ENCODE results near the gene PCDHGA8.

PCDHGA8 gene

GRCh38 chr5:141434006-141434405 is 41.6 kb downstream of the PCDHGA8 start:
- FAIRE-seq = no peak
- TF ChIP-seq TAF1 (IDR thresholded peaks at IDR 0.05; ENCODE audit: low read depth, low read length) (no peak), POLR2A (IDR thresholded peaks at IDR 0.05; ENCODE audit: low read depth, low read length) (no peak), SPI1 (IDR thresholded peaks at IDR 0.05; ENCODE audit: low read depth, low read length) (no peak), POLR2AphosphoS5 (IDR thresholded peaks at IDR 0.05; ENCODE audit: low read depth, low read length) (no peak), POU2F2 (IDR thresholded peaks at IDR 0.05; ENCODE audit: low read depth, low read length) (no peak), PAX5 (IDR thresholded peaks at IDR 0.05; ENCODE audit: insufficient read depth, low read length, severe bottlenecking) (no peak)

GRCh38 chr5:141437221-141437620 is 44.8 kb downstream of the PCDHGA8 start:
- DNase-seq (ENCODE audit: insufficient read length, low spot score) (no peak), FAIRE-seq (no peak)
- TF ChIP-seq PAX5 (IDR thresholded peaks at IDR 0.05; ENCODE audit: insufficient read depth, low read length, severe bottlenecking) = no peak
- no peak for TF ChIP-seq POLR2AphosphoS5 (IDR thresholded peaks at IDR 0.05; ENCODE audit: low read depth, low read length)
- TF ChIP-seq POU2F2 (IDR thresholded peaks at IDR 0.05; ENCODE audit: low read depth, low read length) = no peak
- no peak for TF ChIP-seq TAF1 (IDR thresholded peaks at IDR 0.05; ENCODE audit: low read depth, low read length)
- no peak for TF ChIP-seq SPI1 (IDR thresholded peaks at IDR 0.05; ENCODE audit: low read depth, low read length)
- no peak for TF ChIP-seq POLR2A (IDR thresholded peaks at IDR 0.05; ENCODE audit: low read depth, low read length)

More at GRCh38 chr5:141434006-141434405, 41.6 kb downstream of the PCDHGA8 start:
- DNase-seq (ENCODE audit: insufficient read length, low spot score) = no peak

- FAIRE-seq = no peak
- no peak for DNase-seq (ENCODE audit: insufficient read length, low spot score)
These were observed 47.1 kb downstream of the PCDHGA8 start for GRCh38 chr5:141439411-141440141.

GRCh38 chr5:141440341-141440740 is 47.9 kb downstream of the PCDHGA8 start:
- no peak for TF ChIP-seq POU2F2 (IDR thresholded peaks at IDR 0.05; ENCODE audit: low read depth, low read length)
- TF ChIP-seq POLR2A (IDR thresholded peaks at IDR 0.05; ENCODE audit: low read depth, low read length) = no peak
- no peak for TF ChIP-seq SPI1 (IDR thresholded peaks at IDR 0.05; ENCODE audit: low read depth, low read length)
- TF ChIP-seq TAF1 (IDR thresholded peaks at IDR 0.05; ENCODE audit: low read depth, low read length) = no peak
- TF ChIP-seq POLR2AphosphoS5 (IDR thresholded peaks at IDR 0.05; ENCODE audit: low read depth, low read length) = no peak
- no peak for TF ChIP-seq PAX5 (IDR thresholded peaks at IDR 0.05; ENCODE audit: insufficient read depth, low read length, severe bottlenecking)
- DNase-seq (ENCODE audit: insufficient read length, low spot score) (no peak), FAIRE-seq (no peak)

More at GRCh38 chr5:141439411-141440141, 47.1 kb downstream of the PCDHGA8 start:
- TF ChIP-seq SPI1 (IDR thresholded peaks at IDR 0.05; ENCODE audit: low read depth, low read length) (no peak), POLR2A (IDR thresholded peaks at IDR 0.05; ENCODE audit: low read depth, low read length) (no peak), TAF1 (IDR thresholded peaks at IDR 0.05; ENCODE audit: low read depth, low read length) (no peak), PAX5 (IDR thresholded peaks at IDR 0.05; ENCODE audit: insufficient read depth, low read length, severe bottlenecking) (no peak), POU2F2 (IDR thresholded peaks at IDR 0.05; ENCODE audit: low read depth, low read length) (no peak), POLR2AphosphoS5 (IDR thresholded peaks at IDR 0.05; ENCODE audit: low read depth, low read length) (no peak)

GRCh38 chr5:141441571-141442170 is 49.2 kb downstream of the PCDHGA8 start:
- no peak for FAIRE-seq
- TF ChIP-seq PAX5 (IDR thresholded peaks at IDR 0.05; ENCODE audit: insufficient read depth, low read length, severe bottlenecking) = no peak
- TF ChIP-seq POLR2A (IDR thresholded peaks at IDR 0.05; ENCODE audit: low read depth, low read length) = no peak
- TF ChIP-seq TAF1 (IDR thresholded peaks at IDR 0.05; ENCODE audit: low read depth, low read length) = no peak
- TF ChIP-seq SPI1 (IDR thresholded peaks at IDR 0.05; ENCODE audit: low read depth, low read length) = no peak
- no peak for TF ChIP-seq POLR2AphosphoS5 (IDR thresholded peaks at IDR 0.05; ENCODE audit: low read depth, low read length)
- TF ChIP-seq POU2F2 (IDR thresholded peaks at IDR 0.05; ENCODE audit: low read depth, low read length) = no peak
- no peak for DNase-seq (ENCODE audit: insufficient read length, low spot score)
